ENCODE measurements around the gene ALDH3B1.

Gene ALDH3B1

GRCh38 chr11:68071281-68072048 is 61.3 kb downstream of the ALDH3B1 start:
- no peak for DNase-seq (ENCODE audit: low read depth in 2 of 2)

- no peak for DNase-seq (ENCODE audit: low read depth in 2 of 2)
These were observed 64.6 kb downstream of the ALDH3B1 start for GRCh38 chr11:68074584-68075352.

- no peak for DNase-seq (ENCODE audit: low read depth in 2 of 2)
These were observed 66.4 kb downstream of the ALDH3B1 start for GRCh38 chr11:68076371-68077042.

GRCh38 chr11:68077617-68078582 is 67.8 kb downstream of the ALDH3B1 start:
- no peak for DNase-seq (ENCODE audit: low read depth in 2 of 2)
